ENCODE measurements around the gene AUTS2. TPM values are rescaled to one million over a fixed set of nuclear protein-coding genes. Genes with fewer than 3 reads are reported as not detected.

Gene AUTS2
- total and polyA plus RNA-seq, 2 of the 8 experiments (the other 6 are each of a cell fraction or from before 2014, with no cell fraction given): 25.9 to 101 TPM

DNA sequence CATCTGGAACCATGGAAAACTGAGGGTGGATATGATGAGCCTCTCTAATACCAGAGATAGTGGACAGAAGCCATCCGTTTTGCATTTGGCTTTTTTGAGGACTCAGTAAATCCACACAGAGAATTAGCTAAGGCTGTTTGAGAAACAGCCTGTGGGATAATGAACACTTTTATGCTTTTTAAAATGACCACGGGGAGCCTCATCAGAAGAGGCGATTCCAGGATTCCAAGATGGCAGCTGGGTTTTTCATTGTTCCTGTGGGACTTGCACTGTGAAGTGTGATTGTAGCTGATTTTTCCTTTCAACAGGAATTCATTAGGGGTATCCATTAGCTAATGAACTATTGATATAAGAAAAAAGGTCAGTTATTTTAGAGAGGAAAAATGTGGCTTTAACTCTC is 353.2 kb downstream of the AUTS2 start:
- no peaks in the 10 kb centered on the region for H3K79me1 ChIP-seq (ENCODE audit: low read depth, low read length)
- no peak overlapping the region for H4K91ac ChIP-seq (replicated peaks; ENCODE audit: insufficient read length, low read length)
- no peak overlapping the region for H2AFZ ChIP-seq (ENCODE audit: low read length)
- no peak overlapping the region for H2BK15ac ChIP-seq (ENCODE audit: low read length)
- no peak overlapping the region for H2AK5ac ChIP-seq (ENCODE audit: low read depth, low read length)
- H3K4me3 ChIP-seq (ENCODE audit: extremely low read depth in 1 of 4, insufficient read depth in 2 of 4, low read depth in 3 of 4, low read length in 4 of 4): no peak overlapping the region
- H3K18ac ChIP-seq (ENCODE audit: extremely low read depth, low read length): no peak overlapping the region
- no peak overlapping the region for H3K9ac ChIP-seq (replicated peaks in 1 of 4; ENCODE audit: extremely low read depth in 1 of 4, low read depth in 3 of 4, low read length in 3 of 4)
- H3K4me1 ChIP-seq (replicated peaks in 1 of 4; ENCODE audit: control insufficient read depth in 3 of 4, insufficient read depth in 4 of 4, low read length in 3 of 4): no peaks in the 10 kb centered on the region
- no peaks in the 10 kb centered on the region for H3K36me3 ChIP-seq (ENCODE audit: control insufficient read depth in 2 of 4, insufficient read depth in 4 of 4, low read length in 3 of 4)
- no peak for TF ChIP-seq TCF12 (IDR thresholded peaks at IDR 0.05; ENCODE audit: low read depth, low read length)
- TF ChIP-seq CHD1 (IDR thresholded peaks at IDR 0.05; ENCODE audit: low read depth, low read length): no peak
- no peak for TF ChIP-seq ZNF274 (IDR thresholded peaks at IDR 0.05; ENCODE audit: borderline replicate concordance, extremely low read depth, low read length)
- 94% methylated on average over 3 of the region's 3 CpGs; no CpG with 5 or more reads in 1 of the 2 experiments for WGBS, 2 experiments (ENCODE audit: extremely low coverage in 1 of 2, insufficient coverage in 1 of 2, insufficient read length in 1 of 2, insufficient replicate concordance in 2 of 2, low coverage in 1 of 2, low lambda C conversion rate in 2 of 2, missing lambda C conversion rate in 1 of 2)
- H3K79me2 ChIP-seq (ENCODE audit: control insufficient read depth in 1 of 2, insufficient read depth in 2 of 2, low read length in 2 of 2): no peaks in the 10 kb centered on the region
- no peak overlapping the region for H4K8ac ChIP-seq (ENCODE audit: extremely low read depth, insufficient read depth, low read length)
- H2BK12ac ChIP-seq (ENCODE audit: low read depth, low read length): no peak overlapping the region
- H2BK5ac ChIP-seq (ENCODE audit: low read depth, low read length): no peak overlapping the region
- no peak overlapping the region for H3K4me2 ChIP-seq (ENCODE audit: insufficient read depth in 1 of 2, low read depth in 2 of 2, low read length in 2 of 2)
- no peaks in the 10 kb centered on the region for H3K23me2 ChIP-seq (ENCODE audit: low read depth, low read length)
- H3K14ac ChIP-seq (ENCODE audit: insufficient read length): no peak overlapping the region
- ChIA-PET CTCF (ENCODE audit: partially characterized antibody) (interaction anchor here (0.8 kb wide), 1 partner anchor 393 kb away, joined by 3 read pairs; no protein-coding TSS in a partner anchor), POLR2A (ENCODE audit: partially characterized antibody) (no interaction called here)
- H3K4ac ChIP-seq (replicated peaks; ENCODE audit: insufficient read length, low read depth, low read length): no peak overlapping the region
- no peaks in the 10 kb centered on the region for H3K9me3 ChIP-seq (ENCODE audit: insufficient read depth in 2 of 2, low read depth in 1 of 2, low read length in 1 of 2)
- no peaks in the 10 kb centered on the region for H3K27me3 ChIP-seq (replicated peaks in 1 of 4; ENCODE audit: control insufficient read depth in 3 of 4, extremely low read depth in 1 of 4, insufficient read depth in 3 of 4, low read length in 3 of 4)
- H3K23ac ChIP-seq (ENCODE audit: insufficient read length): no peak overlapping the region
- FAIRE-seq (no peak), DNase-seq (ENCODE audit: low read depth in 1 of 2, low spot score in 2 of 2) (no peak)
- H2BK120ac ChIP-seq (replicated peaks; ENCODE audit: low read depth, low read length): no peak overlapping the region
- no peak overlapping the region for H4K5ac ChIP-seq (ENCODE audit: insufficient read length, low read depth, low read length)
- no peaks in the 10 kb centered on the region for H4K20me1 ChIP-seq (replicated peaks in 1 of 2; ENCODE audit: control insufficient read depth in 1 of 2, insufficient read depth in 2 of 2, low read length in 2 of 2)
- no peak overlapping the region for H3K27ac ChIP-seq (ENCODE audit: low read depth, low read length)
- no peak overlapping the region for H3K56ac ChIP-seq (replicated peaks; ENCODE audit: insufficient read length, low read depth, low read length)
- no peak overlapping the region for H2BK20ac ChIP-seq (ENCODE audit: low read length)
